ENCODE data around the gene CTNNA1.

DNA sequence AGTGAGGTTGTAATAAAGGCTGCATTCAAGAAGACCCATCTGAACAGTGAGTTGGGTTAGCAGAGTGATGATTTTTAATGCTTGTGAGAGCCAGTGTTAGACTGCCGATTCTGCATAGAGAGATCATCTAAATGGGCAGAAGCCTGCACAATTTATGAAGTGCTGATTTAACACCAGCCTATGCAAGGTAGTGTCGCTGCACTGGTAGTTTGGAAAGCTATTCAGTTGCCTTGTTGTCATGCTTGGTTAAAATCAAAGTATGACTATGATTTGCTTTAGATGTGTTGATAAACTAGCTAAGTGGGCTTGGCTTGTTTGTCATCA, 122.3 kb downstream of the CTNNA1 start:
- TF ChIP-seq, protein P1, sequence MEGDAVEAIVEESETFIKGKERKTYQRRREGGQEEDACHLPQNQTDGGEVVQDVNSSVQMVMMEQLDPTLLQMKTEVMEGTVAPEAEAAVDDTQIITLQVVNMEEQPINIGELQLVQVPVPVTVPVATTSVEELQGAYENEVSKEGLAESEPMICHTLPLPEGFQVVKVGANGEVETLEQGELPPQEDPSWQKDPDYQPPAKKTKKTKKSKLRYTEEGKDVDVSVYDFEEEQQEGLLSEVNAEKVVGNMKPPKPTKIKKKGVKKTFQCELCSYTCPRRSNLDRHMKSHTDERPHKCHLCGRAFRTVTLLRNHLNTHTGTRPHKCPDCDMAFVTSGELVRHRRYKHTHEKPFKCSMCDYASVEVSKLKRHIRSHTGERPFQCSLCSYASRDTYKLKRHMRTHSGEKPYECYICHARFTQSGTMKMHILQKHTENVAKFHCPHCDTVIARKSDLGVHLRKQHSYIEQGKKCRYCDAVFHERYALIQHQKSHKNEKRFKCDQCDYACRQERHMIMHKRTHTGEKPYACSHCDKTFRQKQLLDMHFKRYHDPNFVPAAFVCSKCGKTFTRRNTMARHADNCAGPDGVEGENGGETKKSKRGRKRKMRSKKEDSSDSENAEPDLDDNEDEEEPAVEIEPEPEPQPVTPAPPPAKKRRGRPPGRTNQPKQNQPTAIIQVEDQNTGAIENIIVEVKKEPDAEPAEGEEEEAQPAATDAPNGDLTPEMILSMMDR (IDR thresholded peaks at IDR 0.05): no peak
- TF ChIP-seq POLR2A (IDR thresholded peaks at IDR 0.05): no peak

Data from body of pancreas (tissue), 4 donors.